PFSK-1 (cell line): Measurements from ENCODE around the gene LRIT2.

ENCODE experiments used
- FOXP2 ChIP-seq: optimal IDR thresholded peaks from 2 replicates; pipeline ENCODE3; 2011; ENCODE audit warnings: borderline replicate concordance, control low read depth, inconsistent platforms; ENCODE audit not compliant: insufficient read depth; ENCODE audit errors: extremely low read length, extremely low read depth
- POLR2AphosphoS5 ChIP-seq: IDR thresholded peaks from 2 replicates; pipeline ENCODE4 v1.6.1; 2012; ENCODE audit warnings: low read depth, mild to moderate bottlenecking, control low read depth, low read length, moderate library complexity
- SIN3A ChIP-seq: IDR thresholded peaks from 2 replicates; pipeline ENCODE4 v1.6.1; 2012; ENCODE audit warnings: mild to moderate bottlenecking, low read length, moderate library complexity, borderline replicate concordance; ENCODE audit not compliant: insufficient read depth
- TAF1 ChIP-seq: IDR thresholded peaks from 2 replicates; pipeline ENCODE4 v1.6.1; 2012; ENCODE audit warnings: low read length, control low read depth, borderline replicate concordance; ENCODE audit not compliant: insufficient read depth
- TF ChIP-seq, protein P1 (sequence below), 2 experiments: IDR thresholded peaks; 2 replicates each; pipeline versions ENCODE4 v1.6.1 to v1.8.0; 2011 to 2012; ENCODE audit warnings: low read depth in 2 of 2, low read length in 2 of 2, control low read depth in 1 of 2, inconsistent platforms in 1 of 2, mild to moderate bottlenecking in 1 of 2, moderate library complexity in 1 of 2; ENCODE audit not compliant: insufficient read depth in 1 of 2

Gene LRIT2

DNA sequence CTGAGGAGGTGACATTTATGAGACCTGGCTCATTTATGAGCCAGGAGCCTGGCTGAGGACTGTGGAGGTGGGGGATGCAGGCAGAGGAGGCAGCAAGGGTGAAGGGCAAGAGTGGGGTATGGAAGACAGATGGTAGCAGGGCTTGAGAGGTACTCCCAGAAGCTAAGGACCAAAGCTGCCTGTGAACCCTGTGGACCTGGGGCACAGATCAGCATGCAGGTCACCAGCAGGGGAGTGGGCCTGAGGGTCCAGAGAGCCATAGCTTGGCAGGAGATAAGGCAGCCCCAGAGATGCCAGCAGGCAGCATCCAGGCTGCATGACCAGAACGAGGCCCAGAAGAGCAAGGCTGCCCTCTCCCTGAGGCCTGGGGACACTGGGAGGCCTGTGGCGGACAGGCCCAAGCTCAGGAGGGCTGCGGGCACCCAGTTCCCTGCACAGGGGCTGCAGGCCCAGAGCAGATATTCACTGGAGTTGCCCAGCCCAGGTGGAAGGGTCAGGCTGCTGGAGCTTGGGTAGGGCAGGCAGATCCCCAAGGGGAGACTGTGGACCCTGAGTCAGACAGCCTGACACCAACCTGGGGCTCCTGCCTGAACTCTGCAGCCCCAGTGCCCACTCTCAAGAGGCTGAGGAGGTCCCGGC lies 48.4 kb downstream of the LRIT2 start:
- no peak for TF ChIP-seq FOXP2
- TF ChIP-seq TAF1: no peak
- no peak for TF ChIP-seq SIN3A
- TF ChIP-seq, protein P1, sequence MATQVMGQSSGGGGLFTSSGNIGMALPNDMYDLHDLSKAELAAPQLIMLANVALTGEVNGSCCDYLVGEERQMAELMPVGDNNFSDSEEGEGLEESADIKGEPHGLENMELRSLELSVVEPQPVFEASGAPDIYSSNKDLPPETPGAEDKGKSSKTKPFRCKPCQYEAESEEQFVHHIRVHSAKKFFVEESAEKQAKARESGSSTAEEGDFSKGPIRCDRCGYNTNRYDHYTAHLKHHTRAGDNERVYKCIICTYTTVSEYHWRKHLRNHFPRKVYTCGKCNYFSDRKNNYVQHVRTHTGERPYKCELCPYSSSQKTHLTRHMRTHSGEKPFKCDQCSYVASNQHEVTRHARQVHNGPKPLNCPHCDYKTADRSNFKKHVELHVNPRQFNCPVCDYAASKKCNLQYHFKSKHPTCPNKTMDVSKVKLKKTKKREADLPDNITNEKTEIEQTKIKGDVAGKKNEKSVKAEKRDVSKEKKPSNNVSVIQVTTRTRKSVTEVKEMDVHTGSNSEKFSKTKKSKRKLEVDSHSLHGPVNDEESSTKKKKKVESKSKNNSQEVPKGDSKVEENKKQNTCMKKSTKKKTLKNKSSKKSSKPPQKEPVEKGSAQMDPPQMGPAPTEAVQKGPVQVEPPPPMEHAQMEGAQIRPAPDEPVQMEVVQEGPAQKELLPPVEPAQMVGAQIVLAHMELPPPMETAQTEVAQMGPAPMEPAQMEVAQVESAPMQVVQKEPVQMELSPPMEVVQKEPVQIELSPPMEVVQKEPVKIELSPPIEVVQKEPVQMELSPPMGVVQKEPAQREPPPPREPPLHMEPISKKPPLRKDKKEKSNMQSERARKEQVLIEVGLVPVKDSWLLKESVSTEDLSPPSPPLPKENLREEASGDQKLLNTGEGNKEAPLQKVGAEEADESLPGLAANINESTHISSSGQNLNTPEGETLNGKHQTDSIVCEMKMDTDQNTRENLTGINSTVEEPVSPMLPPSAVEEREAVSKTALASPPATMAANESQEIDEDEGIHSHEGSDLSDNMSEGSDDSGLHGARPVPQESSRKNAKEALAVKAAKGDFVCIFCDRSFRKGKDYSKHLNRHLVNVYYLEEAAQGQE (IDR thresholded peaks at IDR 0.05; ENCODE audit: insufficient read depth in 1 of 2, low read depth in 2 of 2, low read length in 2 of 2): no peak
- no peak for TF ChIP-seq POLR2AphosphoS5

DNA sequence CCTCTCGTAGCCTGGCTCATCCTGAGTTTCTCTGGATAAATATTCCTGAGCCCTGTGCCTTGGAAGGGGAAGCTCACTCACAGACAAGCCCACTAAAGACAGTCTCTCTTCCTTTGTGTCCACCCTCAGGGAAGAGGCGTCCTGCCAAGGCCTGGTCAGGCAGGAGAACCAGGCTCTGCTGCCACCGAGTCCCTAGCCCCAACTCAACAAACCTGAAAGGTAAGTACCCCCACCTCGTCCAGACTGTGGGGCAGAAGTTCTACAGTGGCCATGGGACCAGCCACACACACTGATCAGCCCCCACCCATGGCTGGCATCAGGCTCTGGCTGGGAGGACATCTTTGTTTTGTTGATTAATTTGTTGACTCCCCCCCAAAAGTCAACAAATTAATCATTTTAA lies 49.0 kb downstream of the LRIT2 start:
- no peak for TF ChIP-seq POLR2AphosphoS5
- TF ChIP-seq FOXP2: no peak
- TF ChIP-seq, protein P1 (IDR thresholded peaks at IDR 0.05; ENCODE audit: insufficient read depth in 1 of 2, low read depth in 2 of 2, low read length in 2 of 2): no peak
- no peak for TF ChIP-seq SIN3A
- TF ChIP-seq TAF1: no peak

DNA sequence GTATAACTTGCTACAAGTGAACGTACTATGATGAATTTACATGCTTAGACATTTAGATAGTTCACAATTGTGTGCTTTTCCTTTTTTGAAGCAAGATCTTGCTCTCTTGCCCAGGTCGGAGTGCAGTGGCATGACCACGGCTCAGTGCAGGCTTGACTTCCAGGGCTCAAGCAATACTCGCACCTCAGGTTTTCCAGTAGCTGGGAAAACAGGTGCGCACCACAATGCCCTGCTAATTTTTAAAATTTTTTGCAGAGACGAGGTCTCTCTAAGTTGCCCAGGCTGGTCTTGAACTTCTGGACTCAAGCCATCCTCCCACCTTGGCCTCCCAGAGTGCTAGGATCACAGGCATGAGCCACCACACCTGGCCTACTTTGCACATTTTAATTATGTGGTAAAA lies 49.9 kb downstream of the LRIT2 start:
- TF ChIP-seq, protein P1 (IDR thresholded peaks at IDR 0.05; ENCODE audit: insufficient read depth in 1 of 2, low read depth in 2 of 2, low read length in 2 of 2): no peak
- TF ChIP-seq POLR2AphosphoS5: no peak
- TF ChIP-seq FOXP2: no peak
- no peak for TF ChIP-seq SIN3A
- TF ChIP-seq TAF1: no peak

DNA sequence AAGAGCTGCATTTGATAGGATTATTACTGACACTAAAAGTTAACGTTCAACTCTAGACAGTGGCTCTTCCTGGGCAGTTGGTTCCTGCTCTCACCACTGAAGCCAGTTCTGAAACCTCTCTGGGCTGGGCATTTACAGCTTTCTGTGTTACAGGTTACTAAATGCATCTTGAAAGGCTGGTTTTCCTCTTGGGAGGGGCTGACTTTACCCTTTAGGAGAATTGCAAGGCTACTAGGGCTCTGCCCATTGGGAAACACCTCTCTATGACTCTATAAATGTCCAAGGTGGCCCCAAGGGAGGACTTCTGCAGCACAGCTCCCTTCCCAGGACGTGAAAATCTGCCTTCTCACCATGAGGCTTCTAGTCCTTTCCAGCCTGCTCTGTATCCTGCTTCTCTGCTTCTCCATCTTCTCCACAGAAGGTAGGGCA lies 51.8 kb downstream of the LRIT2 start, which contains the start of gene GPR15LG:
GPR15LG (plus strand) TSS at position 301 of the 429 bp plus-strand sequence; CDS start at position 352, 51 bp downstream.
- TF ChIP-seq POLR2AphosphoS5: no peak
- TF ChIP-seq FOXP2: no peak
- no peak for TF ChIP-seq SIN3A
- TF ChIP-seq, protein P1 (IDR thresholded peaks at IDR 0.05; ENCODE audit: insufficient read depth in 1 of 2, low read depth in 2 of 2, low read length in 2 of 2): no peak
- TF ChIP-seq TAF1: no peak
